ENCODE data around the gene TSR3. TPM values are rescaled to one million over a fixed set of nuclear protein-coding genes. Genes with fewer than 3 reads are reported as not detected.
A peak's percentile ranks its signal among the peaks of the same experiment; 100 is the strongest.

TSR3 gene
- total and polyA plus RNA-seq, 2 of the 13 experiments (the other 11 are each of a cell fraction or from before 2014, with no cell fraction given), result 24.2 to 51.0 TPM

GRCh38 chr16:1331712-1332617 lies 19.7 kb downstream of the TSR3 start (continued):
- TF ChIP-seq, protein P1, sequence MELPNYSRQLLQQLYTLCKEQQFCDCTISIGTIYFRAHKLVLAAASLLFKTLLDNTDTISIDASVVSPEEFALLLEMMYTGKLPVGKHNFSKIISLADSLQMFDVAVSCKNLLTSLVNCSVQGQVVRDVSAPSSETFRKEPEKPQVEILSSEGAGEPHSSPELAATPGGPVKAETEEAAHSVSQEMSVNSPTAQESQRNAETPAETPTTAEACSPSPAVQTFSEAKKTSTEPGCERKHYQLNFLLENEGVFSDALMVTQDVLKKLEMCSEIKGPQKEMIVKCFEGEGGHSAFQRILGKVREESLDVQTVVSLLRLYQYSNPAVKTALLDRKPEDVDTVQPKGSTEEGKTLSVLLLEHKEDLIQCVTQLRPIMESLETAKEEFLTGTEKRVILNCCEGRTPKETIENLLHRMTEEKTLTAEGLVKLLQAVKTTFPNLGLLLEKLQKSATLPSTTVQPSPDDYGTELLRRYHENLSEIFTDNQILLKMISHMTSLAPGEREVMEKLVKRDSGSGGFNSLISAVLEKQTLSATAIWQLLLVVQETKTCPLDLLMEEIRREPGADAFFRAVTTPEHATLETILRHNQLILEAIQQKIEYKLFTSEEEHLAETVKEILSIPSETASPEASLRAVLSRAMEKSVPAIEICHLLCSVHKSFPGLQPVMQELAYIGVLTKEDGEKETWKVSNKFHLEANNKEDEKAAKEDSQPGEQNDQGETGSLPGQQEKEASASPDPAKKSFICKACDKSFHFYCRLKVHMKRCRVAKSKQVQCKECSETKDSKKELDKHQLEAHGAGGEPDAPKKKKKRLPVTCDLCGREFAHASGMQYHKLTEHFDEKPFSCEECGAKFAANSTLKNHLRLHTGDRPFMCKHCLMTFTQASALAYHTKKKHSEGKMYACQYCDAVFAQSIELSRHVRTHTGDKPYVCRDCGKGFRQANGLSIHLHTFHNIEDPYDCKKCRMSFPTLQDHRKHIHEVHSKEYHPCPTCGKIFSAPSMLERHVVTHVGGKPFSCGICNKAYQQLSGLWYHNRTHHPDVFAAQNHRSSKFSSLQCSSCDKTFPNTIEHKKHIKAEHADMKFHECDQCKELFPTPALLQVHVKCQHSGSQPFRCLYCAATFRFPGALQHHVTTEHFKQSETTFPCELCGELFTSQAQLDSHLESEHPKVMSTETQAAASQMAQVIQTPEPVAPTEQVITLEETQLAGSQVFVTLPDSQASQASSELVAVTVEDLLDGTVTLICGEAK (IDR thresholded peaks at IDR 0.05), result no peak
- TF ChIP-seq, protein P1 (CRISPR knock-in tag; IDR thresholded peaks at IDR 0.05), result no peak; the same call in 1 of the 2 replicates
- TF ChIP-seq ZNF713 (CRISPR knock-in tag; IDR thresholded peaks at IDR 0.05) (no peak), ZNF777 (CRISPR knock-in tag; IDR thresholded peaks at IDR 0.05) (no peak), POGZ (CRISPR knock-in tag; IDR thresholded peaks at IDR 0.05) (no peak), MATR3 (CRISPR knock-in tag; IDR thresholded peaks at IDR 0.05) (no peak), ZBED4 (CRISPR knock-in tag; IDR thresholded peaks at IDR 0.05; ENCODE audit: borderline replicate concordance) (no peak), ZNF232 (CRISPR knock-in tag; IDR thresholded peaks at IDR 0.05; ENCODE audit: borderline replicate concordance) (no peak), ZBTB42 (CRISPR knock-in tag; IDR thresholded peaks at IDR 0.05) (peak; percentile 21; the same call in 1 of the 2 replicates), ATAD3A (CRISPR knock-in tag; IDR thresholded peaks at IDR 0.05) (no peak)
- TF ChIP-seq, protein P2, sequence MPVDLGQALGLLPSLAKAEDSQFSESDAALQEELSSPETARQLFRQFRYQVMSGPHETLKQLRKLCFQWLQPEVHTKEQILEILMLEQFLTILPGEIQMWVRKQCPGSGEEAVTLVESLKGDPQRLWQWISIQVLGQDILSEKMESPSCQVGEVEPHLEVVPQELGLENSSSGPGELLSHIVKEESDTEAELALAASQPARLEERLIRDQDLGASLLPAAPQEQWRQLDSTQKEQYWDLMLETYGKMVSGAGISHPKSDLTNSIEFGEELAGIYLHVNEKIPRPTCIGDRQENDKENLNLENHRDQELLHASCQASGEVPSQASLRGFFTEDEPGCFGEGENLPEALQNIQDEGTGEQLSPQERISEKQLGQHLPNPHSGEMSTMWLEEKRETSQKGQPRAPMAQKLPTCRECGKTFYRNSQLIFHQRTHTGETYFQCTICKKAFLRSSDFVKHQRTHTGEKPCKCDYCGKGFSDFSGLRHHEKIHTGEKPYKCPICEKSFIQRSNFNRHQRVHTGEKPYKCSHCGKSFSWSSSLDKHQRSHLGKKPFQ (CRISPR knock-in tag; IDR thresholded peaks at IDR 0.05; ENCODE audit: insufficient replicate concordance), result no peak
- TF ChIP-seq, protein P3, sequence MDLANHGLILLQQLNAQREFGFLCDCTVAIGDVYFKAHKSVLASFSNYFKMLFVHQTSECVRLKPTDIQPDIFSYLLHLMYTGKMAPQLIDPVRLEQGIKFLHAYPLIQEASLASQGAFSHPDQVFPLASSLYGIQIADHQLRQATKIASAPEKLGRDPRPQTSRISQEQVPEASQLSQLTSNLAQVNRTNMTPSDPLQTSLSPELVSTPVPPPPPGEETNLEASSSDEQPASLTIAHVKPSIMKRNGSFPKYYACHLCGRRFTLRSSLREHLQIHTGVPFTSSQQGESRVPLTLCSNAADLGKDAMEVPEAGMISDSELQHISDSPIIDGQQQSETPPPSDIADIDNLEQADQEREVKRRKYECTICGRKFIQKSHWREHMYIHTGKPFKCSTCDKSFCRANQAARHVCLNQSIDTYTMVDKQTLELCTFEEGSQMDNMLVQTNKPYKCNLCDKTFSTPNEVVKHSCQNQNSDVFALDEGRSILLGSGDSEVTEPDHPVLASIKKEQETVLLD (CRISPR knock-in tag; IDR thresholded peaks at IDR 0.05; ENCODE audit: low read depth), result no peak
